GM13976 (cell line): ENCODE data around the gene CCNB1IP1.
A peak's percentile ranks its signal among the peaks of the same experiment; 100 is the strongest.

ENCODE experiments used
- DNase-seq: peaks from one replicate; pipeline ENCODE4 v3.0.0; 2012; ENCODE audit warnings: low spot score
- in situ Hi-C: fragments of 300-500 bp; cut with MboI; formaldehyde crosslinking; loops from one replicate; pipeline ENCODE4 v1.12.0; 2022; ENCODE audit warnings: low sequenced_read_pairs, mixed read lengths, inconsistent platforms; ENCODE audit not compliant: unreplicated experiment
- TF ChIP-seq, protein P1 (sequence below): IDR thresholded peaks from 2 replicates; pipeline ENCODE4 v1.5.1; 2012; ENCODE audit warnings: borderline replicate concordance, mild to moderate bottlenecking; ENCODE audit not compliant: insufficient read depth; ENCODE audit errors: extremely low read depth, missing control alignments, control extremely low read depth

The CCNB1IP1 gene

DNA sequence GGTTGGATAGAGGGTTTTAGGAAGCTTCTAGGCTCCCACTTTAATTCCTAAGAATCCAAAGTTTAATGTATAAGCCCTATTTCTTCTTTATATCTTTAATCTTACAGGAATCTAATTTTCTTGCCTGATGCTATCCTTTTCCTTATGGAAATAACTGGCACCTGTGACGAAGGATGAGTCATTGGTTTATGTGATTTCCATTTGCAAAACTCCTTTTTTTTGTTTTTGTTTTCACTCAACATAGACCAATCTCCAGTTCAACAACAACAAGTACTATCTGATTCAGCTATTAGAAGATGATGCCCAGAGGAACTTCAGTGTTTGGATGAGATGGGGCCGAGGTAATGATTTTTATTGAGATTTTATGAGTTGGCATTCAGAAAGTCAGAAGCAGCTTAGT, 17.2 kb upstream of the CCNB1IP1 start:
- in situ Hi-C loops = no loop called here
- DNase-seq = no peak
- TF ChIP-seq, protein P1, sequence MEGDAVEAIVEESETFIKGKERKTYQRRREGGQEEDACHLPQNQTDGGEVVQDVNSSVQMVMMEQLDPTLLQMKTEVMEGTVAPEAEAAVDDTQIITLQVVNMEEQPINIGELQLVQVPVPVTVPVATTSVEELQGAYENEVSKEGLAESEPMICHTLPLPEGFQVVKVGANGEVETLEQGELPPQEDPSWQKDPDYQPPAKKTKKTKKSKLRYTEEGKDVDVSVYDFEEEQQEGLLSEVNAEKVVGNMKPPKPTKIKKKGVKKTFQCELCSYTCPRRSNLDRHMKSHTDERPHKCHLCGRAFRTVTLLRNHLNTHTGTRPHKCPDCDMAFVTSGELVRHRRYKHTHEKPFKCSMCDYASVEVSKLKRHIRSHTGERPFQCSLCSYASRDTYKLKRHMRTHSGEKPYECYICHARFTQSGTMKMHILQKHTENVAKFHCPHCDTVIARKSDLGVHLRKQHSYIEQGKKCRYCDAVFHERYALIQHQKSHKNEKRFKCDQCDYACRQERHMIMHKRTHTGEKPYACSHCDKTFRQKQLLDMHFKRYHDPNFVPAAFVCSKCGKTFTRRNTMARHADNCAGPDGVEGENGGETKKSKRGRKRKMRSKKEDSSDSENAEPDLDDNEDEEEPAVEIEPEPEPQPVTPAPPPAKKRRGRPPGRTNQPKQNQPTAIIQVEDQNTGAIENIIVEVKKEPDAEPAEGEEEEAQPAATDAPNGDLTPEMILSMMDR = no peak

DNA sequence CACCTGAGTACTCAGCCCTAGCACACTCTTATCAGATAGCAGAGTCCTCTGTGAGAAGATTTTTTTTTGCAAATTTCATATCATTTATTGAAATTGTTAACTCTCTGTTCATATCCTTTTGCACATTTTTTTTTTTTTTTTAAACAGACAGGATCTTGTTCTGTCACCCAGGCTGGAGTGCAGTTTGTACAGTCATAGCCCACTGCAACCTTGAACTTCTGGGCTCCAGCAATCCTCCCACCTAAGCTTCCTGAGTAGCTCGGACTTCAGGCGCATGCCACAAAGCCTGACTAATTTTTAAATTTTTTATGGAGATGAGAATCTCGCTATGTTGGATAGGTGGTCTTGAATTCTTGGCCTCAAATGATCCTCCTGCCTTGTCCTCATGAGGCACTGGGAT, 14.7 kb upstream of the CCNB1IP1 start:
- in situ Hi-C loops = loop anchor here (25.0 kb wide), 1 partner anchor 515 kb away; no protein-coding TSS in a partner anchor
- TF ChIP-seq, protein P1 = no peak
- DNase-seq = no peak

DNA sequence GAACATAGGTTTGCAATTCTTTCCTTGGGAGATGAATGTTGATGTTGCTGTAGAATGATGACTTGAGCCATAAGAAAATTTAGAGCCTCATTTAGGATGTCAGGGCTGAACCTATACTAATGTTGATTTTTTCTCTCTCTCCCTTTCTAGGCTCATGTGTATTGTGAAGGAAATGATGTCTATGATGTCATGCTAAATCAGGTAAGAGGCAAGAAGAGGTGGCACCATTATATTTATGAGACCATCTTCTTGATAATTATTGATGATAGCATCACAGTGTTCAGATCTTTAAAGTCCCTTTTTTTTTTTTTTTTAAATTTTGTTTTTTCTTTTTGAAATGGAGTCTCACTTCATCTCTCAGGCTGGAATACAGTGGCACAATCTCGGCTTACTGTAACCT, 13.6 kb upstream of the CCNB1IP1 start:
- TF ChIP-seq, protein P1 = no peak
- in situ Hi-C loops = loop anchor here (25.0 kb wide), 1 partner anchor 516 kb away; no protein-coding TSS in a partner anchor
- DNase-seq = no peak

DNA sequence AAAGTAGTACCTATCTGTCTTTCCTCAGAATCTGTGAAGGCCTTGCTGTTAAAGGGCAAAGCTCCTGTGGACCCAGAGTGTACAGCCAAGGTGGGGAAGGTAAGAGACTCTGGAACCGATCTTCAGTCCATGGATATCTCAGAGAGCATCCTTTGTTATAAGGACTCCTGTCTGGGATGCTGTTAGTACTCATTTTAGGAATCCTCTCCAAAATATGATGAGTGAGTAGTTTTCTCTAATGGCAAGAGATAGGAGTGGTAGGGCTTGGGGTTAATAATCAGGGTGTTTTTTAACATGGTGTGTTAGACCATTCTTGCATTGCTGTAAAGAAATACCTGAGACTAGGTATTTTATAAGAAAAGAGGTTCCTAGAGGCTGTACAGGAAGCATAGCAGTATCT, 12.3 kb upstream of the CCNB1IP1 start:
- in situ Hi-C loops = loop anchor here (25.0 kb wide), 1 partner anchor 517 kb away; no protein-coding TSS in a partner anchor
- no peak for DNase-seq
- TF ChIP-seq, protein P1 = no peak

DNA sequence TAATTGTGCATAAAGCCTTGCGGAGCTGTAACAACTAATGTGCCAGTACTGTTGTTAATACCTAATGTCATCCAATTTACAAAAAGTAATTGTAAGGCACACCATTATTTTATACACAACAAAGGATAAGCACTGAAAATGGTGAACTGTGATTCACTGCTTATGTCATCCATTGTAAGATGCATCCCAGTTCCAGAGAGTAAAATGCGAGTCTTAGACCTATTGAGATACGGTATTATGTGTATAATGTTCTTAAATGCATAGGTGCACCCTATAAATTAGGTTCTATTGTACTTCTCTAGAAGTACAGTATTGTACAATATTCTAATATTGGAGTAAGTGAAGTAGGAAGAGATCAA, 10.8 kb upstream of the CCNB1IP1 start:
- TF ChIP-seq, protein P1 = no peak
- DNase-seq = no peak
- in situ Hi-C loops = loop anchor here (25.0 kb wide), 1 partner anchor 518 kb away; no protein-coding TSS in a partner anchor

DNA sequence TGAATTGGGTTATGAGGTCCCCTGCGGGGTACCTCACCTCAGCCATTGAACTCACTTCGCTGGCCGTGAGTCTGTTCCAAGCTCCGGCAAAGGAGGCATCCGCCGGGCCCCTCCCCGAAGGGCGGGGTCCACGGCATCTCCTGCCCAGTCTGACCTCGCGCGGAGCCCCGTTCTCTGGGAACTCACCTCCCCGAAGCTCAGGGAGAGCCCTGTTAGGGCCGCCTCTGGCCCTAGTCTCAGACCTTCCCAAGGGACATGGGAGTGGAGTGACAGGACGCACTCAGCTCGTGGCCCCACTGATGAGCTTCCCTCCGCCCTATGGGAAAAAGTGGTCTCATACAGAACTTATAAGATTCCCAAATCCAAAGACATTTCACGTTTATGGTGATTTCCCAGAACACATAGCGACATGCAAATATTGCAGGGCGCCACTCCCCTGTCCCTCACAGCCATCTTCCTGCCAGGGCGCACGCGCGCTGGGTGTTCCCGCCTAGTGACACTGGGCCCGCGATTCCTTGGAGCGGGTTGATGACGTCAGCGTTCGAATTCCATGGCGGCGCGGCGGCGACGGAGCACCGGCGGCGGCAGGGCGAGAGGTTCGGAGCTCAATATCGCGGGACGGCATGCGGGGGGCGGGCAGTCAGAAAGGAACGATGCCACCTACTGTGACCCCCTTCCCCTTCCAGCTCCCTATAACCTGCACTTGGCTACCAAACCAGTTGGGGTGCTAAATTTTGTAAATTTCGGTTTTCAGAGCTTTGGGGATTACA, 10.2 kb upstream of the CCNB1IP1 start, which contains the start of gene PARP2:
TSS of gene PARP2 (plus strand) at position 544 of the 770 bp plus-strand sequence. CDS start at position 551, 7 bp downstream.
- TF ChIP-seq, protein P1 = no peak
- peak; percentile 94 for DNase-seq
- in situ Hi-C loops = loop anchor here (25.0 kb wide), 1 partner anchor 519 kb away; no protein-coding TSS in a partner anchor
